Measurements from ENCODE around the gene SNX19.

DNA sequence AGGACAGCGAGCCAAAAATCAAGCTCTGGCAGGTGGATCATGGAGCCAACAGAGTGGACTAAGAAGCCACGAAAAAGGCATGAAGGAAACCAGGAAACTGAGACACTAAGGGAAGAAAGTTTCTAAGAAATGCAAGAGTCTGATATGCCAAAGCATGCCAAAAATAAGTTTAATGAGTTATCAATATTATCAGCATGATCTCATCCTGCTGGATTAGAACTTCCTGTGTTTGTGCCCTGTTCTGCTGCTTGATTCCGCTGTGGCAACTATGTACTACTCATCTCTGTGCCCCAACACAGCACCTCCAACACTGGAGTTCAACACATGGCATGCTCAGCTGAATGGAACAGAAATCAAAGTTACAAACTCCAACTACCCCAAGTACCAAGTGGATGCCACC, 10.8 kb downstream of the SNX19 start:
- TF ChIP-seq POLR2AphosphoS5 (IDR thresholded peaks at IDR 0.05) = no peak
- no peak for TF ChIP-seq POLR2A (IDR thresholded peaks at IDR 0.05)
- TF ChIP-seq, protein P1, sequence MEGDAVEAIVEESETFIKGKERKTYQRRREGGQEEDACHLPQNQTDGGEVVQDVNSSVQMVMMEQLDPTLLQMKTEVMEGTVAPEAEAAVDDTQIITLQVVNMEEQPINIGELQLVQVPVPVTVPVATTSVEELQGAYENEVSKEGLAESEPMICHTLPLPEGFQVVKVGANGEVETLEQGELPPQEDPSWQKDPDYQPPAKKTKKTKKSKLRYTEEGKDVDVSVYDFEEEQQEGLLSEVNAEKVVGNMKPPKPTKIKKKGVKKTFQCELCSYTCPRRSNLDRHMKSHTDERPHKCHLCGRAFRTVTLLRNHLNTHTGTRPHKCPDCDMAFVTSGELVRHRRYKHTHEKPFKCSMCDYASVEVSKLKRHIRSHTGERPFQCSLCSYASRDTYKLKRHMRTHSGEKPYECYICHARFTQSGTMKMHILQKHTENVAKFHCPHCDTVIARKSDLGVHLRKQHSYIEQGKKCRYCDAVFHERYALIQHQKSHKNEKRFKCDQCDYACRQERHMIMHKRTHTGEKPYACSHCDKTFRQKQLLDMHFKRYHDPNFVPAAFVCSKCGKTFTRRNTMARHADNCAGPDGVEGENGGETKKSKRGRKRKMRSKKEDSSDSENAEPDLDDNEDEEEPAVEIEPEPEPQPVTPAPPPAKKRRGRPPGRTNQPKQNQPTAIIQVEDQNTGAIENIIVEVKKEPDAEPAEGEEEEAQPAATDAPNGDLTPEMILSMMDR (IDR thresholded peaks at IDR 0.05) = no peak
- no peak for TF ChIP-seq EP300 (IDR thresholded peaks at IDR 0.05)
